Esophagus muscularis mucosa (tissue), 3 donors: ENCODE measurements around the gene MMP8.

ENCODE experiments used
- CTCF ChIP-seq, 3 experiments: fragments of 200-600 bp in 2 of 3; fragments of 450-650 bp in 1 of 3; sonication (generic) in 2 of 3; IDR thresholded peaks; one replicate each; pipeline ENCODE4 v1.5.1; 2017 to 2019; ENCODE audit warnings: antibody characterized with exemption in 3 of 3, mild to moderate bottlenecking in 2 of 3, moderate library complexity in 1 of 3
- POLR2A ChIP-seq: fragments of 450-650 bp; IDR thresholded peaks from one replicate; pipeline ENCODE4 v1.6.1; 2017; ENCODE audit warnings: antibody characterized with exemption, moderate library complexity, mild to moderate bottlenecking, low read depth

- no peak for TF ChIP-seq POLR2A
- no peak for TF ChIP-seq CTCF (IDR thresholded peaks at IDR 0.05)
Observed at GRCh38 chr11:102676084-102676483, 48.7 kb downstream of the MMP8 start.
